Measurements from ENCODE around the gene PIGH. TPM values are rescaled to one million over a fixed set of nuclear protein-coding genes. Genes with fewer than 3 reads are reported as not detected.
A peak's percentile ranks its signal among the peaks of the same experiment; 100 is the strongest.

The PIGH gene
- polyA plus RNA-seq, 1 of the 3 experiments (the other 2 are of a cell fraction), result 23.6 TPM

DNA sequence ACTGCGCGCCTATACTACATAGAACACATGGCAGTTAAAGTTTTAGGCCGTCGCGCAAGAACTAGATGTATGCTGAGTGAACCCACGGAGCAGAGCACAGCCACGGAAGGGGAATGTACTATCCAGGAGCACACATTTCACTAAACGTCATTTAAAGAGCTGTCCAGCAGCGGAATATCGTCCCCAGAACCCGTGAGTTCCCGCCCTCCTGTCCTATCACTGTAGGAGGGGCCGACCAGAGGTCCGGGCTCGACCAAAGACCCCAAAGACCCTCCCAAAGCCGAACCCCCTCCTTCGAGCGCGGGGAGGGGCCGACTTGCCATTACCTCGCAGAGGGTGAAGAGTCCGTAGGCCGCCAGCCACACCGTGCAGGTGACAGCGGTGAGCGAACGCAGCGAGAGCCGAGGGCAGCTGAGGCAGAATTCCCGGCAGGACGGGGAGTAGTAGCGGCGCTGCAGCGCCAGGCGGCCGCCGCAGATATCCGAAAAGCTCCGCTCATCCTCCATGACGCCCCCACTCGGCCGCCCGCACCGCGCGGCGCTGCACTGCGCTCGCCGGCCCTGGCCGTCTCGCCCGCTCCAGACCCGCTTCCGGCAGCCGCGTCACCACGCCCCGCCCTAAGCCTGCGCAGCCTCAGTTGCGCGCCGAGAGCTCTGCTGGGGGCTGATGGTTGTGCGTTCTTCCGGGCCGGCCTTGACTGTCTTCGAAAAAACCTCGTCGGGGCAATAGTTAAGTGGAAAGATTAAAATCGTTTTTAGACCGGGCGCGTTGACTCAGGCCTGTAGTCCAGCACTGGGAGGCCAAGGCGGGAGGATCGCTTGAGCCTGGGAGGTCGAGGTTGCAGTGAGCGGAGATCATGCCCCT lies at the start of gene PIGH (continued):
- TF ChIP-seq, protein P1, sequence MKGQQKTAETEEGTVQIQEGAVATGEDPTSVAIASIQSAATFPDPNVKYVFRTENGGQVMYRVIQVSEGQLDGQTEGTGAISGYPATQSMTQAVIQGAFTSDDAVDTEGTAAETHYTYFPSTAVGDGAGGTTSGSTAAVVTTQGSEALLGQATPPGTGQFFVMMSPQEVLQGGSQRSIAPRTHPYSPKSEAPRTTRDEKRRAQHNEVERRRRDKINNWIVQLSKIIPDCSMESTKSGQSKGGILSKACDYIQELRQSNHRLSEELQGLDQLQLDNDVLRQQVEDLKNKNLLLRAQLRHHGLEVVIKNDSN (IDR thresholded peaks at IDR 0.05; ENCODE audit: borderline replicate concordance, low read depth), result no peak
- TF ChIP-seq TCF12 (IDR thresholded peaks at IDR 0.05), result no peak
- TF ChIP-seq POLR2AphosphoS5 (IDR thresholded peaks at IDR 0.05; ENCODE audit: low read depth, low read length), result peak; percentile 82
- peak; percentile 24 for TF ChIP-seq CHD2 (IDR thresholded peaks at IDR 0.05; ENCODE audit: low read length, partially characterized antibody)
- peak; percentile 58 for TF ChIP-seq CTCF (IDR thresholded peaks at IDR 0.05)
- no peak for TF ChIP-seq MEF2A (IDR thresholded peaks at IDR 0.05; ENCODE audit: borderline replicate concordance, low read depth)
- no peak for TF ChIP-seq EZH2phosphoT487 (IDR thresholded peaks at IDR 0.05; ENCODE audit: borderline replicate concordance, low read depth)
- no peak for TF ChIP-seq TEAD4 (IDR thresholded peaks at IDR 0.05; ENCODE audit: borderline replicate concordance, insufficient read depth)
- no peak for TF ChIP-seq EP300 (IDR thresholded peaks at IDR 0.05; ENCODE audit: borderline replicate concordance in 1 of 2, low read depth in 1 of 2, low read length in 1 of 2)
- TF ChIP-seq RXRA (IDR thresholded peaks at IDR 0.05; ENCODE audit: borderline replicate concordance, low read depth), result no peak
- TF ChIP-seq, protein P2, sequence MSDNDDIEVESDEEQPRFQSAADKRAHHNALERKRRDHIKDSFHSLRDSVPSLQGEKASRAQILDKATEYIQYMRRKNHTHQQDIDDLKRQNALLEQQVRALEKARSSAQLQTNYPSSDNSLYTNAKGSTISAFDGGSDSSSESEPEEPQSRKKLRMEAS (IDR thresholded peaks at IDR 0.05; ENCODE audit: low read depth), result peak; percentile 58; the same call in 1 of the 2 replicates

DNA sequence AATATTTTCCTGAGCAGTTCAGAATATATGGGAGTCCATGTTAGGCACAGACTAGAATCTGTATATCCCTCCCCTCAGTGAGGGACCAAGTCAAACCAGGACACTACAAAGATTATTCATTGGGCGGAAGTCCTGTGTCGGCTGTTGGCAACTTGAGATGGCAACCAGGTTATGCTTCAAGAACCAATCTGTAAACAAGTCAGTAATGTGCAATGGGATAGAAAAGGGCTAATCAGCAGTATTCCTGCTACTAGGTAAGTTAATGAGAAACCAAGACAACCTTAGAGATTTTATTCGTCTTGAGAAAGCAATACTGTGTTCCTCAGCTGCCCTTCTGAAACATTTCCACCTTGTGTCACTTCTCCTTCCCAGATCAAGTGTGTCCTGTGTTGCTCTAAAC lies 46.1 kb upstream of the PIGH start:
- CTCF ChIA-PET, result no interaction called here
- TF ChIP-seq, protein P3, sequence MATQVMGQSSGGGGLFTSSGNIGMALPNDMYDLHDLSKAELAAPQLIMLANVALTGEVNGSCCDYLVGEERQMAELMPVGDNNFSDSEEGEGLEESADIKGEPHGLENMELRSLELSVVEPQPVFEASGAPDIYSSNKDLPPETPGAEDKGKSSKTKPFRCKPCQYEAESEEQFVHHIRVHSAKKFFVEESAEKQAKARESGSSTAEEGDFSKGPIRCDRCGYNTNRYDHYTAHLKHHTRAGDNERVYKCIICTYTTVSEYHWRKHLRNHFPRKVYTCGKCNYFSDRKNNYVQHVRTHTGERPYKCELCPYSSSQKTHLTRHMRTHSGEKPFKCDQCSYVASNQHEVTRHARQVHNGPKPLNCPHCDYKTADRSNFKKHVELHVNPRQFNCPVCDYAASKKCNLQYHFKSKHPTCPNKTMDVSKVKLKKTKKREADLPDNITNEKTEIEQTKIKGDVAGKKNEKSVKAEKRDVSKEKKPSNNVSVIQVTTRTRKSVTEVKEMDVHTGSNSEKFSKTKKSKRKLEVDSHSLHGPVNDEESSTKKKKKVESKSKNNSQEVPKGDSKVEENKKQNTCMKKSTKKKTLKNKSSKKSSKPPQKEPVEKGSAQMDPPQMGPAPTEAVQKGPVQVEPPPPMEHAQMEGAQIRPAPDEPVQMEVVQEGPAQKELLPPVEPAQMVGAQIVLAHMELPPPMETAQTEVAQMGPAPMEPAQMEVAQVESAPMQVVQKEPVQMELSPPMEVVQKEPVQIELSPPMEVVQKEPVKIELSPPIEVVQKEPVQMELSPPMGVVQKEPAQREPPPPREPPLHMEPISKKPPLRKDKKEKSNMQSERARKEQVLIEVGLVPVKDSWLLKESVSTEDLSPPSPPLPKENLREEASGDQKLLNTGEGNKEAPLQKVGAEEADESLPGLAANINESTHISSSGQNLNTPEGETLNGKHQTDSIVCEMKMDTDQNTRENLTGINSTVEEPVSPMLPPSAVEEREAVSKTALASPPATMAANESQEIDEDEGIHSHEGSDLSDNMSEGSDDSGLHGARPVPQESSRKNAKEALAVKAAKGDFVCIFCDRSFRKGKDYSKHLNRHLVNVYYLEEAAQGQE (IDR thresholded peaks at IDR 0.05; ENCODE audit: low read depth, low read length), result no peak
- no peak for TF ChIP-seq TAF1 (IDR thresholded peaks at IDR 0.05; ENCODE audit: borderline replicate concordance, low read depth, low read length)
- no peak for TF ChIP-seq NFIC (IDR thresholded peaks at IDR 0.05; ENCODE audit: borderline replicate concordance)
- no peak for TF ChIP-seq RCOR1 (IDR thresholded peaks at IDR 0.05; ENCODE audit: low read length)
- no peak for TF ChIP-seq MEF2A (IDR thresholded peaks at IDR 0.05; ENCODE audit: borderline replicate concordance, low read depth)
- no peak for TF ChIP-seq PBX3 (IDR thresholded peaks at IDR 0.05)
- no peak for TF ChIP-seq YY1 (IDR thresholded peaks at IDR 0.05; ENCODE audit: low read depth)
- no peak for TF ChIP-seq FOSL2 (IDR thresholded peaks at IDR 0.05; ENCODE audit: borderline replicate concordance, low read depth)
- no peak for TF ChIP-seq FOXM1 (IDR thresholded peaks at IDR 0.05; ENCODE audit: low read depth)
- TF ChIP-seq, protein P2 (IDR thresholded peaks at IDR 0.05; ENCODE audit: low read depth), result no peak
- no peak for TF ChIP-seq IRF3 (IDR thresholded peaks at IDR 0.05; ENCODE audit: low read depth, low read length)
- TF ChIP-seq TEAD4 (IDR thresholded peaks at IDR 0.05; ENCODE audit: borderline replicate concordance, insufficient read depth), result no peak

More for the DNA sequence above, 46.1 kb upstream of the PIGH start:
- POLR2A ChIA-PET, result no interaction called here
- Histone ChIP-seq H3F3A (replicated peaks; ENCODE audit: insufficient read depth) (no peaks in the 10 kb centered on the region), H3K4me1 (ENCODE audit: control insufficient read depth in 1 of 2, insufficient read depth in 2 of 2, low read depth in 1 of 2, low read length in 1 of 2) (peaks cover 0 to 6% of the 10 kb centered on the region in 2 experiments; a peak in 1 of 4 replicates), H3K4me2 (no peak overlapping the region), H3K9me3 (no peaks in the 10 kb centered on the region), H4K20me1 (ENCODE audit: insufficient read depth) (no peaks in the 10 kb centered on the region), H3K79me2 (ENCODE audit: insufficient read depth) (no peaks in the 10 kb centered on the region), H3K4me3 (ENCODE audit: low read depth in 2 of 2, low read length in 1 of 2) (no peak overlapping the region), H3K27ac (ENCODE audit: low read depth in 2 of 2, low read length in 1 of 2) (no peak overlapping the region), H3K9ac (no peak overlapping the region), H3K36me3 (replicated peaks in 1 of 2; ENCODE audit: control insufficient read depth in 1 of 2, insufficient read depth in 2 of 2, low read length in 1 of 2) (peaks cover 24 to 57% of the 10 kb centered on the region in 2 experiments), H2AFZ (ENCODE audit: low read depth) (no peak overlapping the region), H3K27me3 (ENCODE audit: insufficient read depth) (no peaks in the 10 kb centered on the region), H3K9me2 (no peaks in the 10 kb centered on the region)
- no peak for DNase-seq
- WGBS (ENCODE audit: low lambda C conversion rate), result 85% methylated on average over 3 of the region's 3 CpGs
